HG02623 (cell line): ENCODE data around the gene FEM1B.
"Not testable (repeated sequence)": the region's sequence is repeated elsewhere in the genome, so short reads cannot be mapped to it uniquely, and the experiment has no call there.

Experiments
- ATAC-seq: cut with Tn5 transposase; IDR thresholded peaks from one replicate; pipeline ENCODE4 v1.9.1; 2021; ENCODE audit warnings: moderate library complexity; ENCODE audit not compliant: unreplicated experiment

The FEM1B gene

DNA sequence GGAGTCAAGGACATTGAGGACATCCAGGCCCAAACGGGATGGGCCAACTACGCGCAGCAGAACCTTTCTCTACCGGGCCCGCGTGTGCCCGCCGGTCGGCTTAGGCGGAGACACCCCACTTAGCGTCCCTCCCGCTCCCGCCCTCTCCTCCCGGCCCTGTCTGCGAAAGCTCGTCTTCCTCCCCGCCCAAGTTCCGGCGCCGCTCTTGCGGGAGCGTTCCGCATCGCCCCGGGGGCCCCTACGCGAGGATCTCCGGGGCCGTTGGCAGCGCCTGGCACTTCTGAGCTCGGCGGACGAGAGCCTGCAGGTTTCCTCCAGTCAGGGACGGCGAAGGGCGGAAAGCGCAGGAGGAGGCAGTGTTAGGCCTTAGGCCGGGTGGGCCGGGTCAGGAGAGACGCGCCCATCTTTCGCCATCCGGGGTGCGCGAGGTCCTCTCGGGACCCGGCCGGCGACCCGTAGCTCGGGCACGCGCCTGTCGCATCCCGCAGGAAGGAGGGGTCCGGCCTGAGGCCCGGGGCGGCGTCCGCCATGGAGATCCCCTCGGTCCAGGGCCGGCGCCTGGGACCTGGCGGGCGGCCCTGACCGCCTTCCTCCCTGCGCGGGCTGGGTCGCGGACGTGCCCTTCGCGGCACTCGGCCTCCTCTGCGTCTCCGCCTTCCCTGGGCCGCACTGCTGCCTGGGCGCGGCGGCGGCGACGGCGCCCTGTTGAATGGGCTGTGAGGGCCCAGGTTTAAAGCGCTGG is at the start of gene FEM1B:
Gene FEM1B (plus strand): TSS at position 143 of the 742 bp plus-strand sequence. CDS start 673 bp downstream, outside the sequence.
- ATAC-seq = peak; percentile 78

- ATAC-seq = no peak
Measured at GRCh38 chr15:68228143-68228970, 49.2 kb upstream of the FEM1B start.

DNA sequence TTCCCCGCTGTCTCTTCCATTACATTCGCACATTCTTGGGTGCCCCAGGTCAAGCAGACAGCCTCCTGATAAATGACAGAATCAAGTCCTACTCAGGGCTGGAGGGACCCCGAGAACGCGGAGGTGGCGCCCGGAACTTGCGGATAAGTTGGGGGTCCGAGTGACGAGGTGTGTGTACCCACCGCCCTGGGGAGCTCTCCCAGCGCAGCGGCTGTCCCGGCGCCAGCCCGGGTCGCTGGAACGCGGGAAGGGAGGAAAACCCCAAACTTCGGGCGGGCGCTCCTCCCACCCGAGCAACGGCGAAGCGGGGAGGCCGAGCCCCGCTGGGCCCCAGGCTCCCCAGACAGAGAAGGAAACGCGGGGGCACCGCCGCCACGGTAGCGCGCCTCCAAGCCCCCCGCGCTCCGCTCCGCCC is 48.6 kb upstream of the FEM1B start:
- ATAC-seq = peak; percentile 3

GRCh38 chr15:68229386-68230156 is 48.0 kb upstream of the FEM1B start, which contains the start of gene CLN6:
CLN6 (minus strand) TSS chr15:68229728; CDS start chr15:68229584, 144 bp downstream.
- peak; percentile 65 for ATAC-seq

- ATAC-seq = no peak
Measured at GRCh38 chr15:68230157-68231100, 47.1 kb upstream of the FEM1B start.

DNA sequence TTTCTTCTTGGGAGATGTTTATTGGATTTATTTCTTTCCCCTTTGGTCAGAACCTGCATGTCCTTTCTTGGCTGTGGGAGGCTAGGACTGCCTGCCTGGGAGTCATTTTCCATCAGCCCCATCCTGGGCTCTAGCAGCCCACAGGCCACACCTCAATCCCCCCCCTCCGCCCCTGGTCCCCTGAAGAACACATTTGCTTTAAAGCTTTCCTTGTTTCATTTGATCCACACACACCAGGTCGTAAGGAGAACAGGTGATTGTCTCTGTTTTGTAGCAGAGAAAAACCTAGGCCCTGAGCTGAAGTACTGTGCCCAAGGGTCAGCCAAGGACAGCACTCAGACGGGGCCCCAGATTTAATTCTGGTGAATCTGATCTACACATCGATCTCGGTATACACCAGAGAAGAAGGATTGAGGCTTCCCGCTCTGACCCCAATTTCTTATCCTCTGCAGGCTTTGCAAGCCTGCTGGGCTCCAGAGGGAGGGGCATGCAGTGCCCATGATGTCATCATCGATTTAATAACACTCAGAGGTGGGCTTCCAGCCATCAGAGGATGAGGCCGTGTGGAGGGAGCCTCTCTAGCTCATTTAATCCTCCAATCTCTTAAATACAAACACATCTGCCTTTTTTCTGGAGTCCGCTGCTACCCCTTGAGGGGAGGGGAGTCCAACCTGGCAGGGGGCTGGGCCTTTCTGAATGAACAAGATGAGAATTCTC is 46.3 kb upstream of the FEM1B start:
- no peak for ATAC-seq

- ATAC-seq = no peak
Measured at GRCh38 chr15:68232449-68232848, 45.1 kb upstream of the FEM1B start.

DNA sequence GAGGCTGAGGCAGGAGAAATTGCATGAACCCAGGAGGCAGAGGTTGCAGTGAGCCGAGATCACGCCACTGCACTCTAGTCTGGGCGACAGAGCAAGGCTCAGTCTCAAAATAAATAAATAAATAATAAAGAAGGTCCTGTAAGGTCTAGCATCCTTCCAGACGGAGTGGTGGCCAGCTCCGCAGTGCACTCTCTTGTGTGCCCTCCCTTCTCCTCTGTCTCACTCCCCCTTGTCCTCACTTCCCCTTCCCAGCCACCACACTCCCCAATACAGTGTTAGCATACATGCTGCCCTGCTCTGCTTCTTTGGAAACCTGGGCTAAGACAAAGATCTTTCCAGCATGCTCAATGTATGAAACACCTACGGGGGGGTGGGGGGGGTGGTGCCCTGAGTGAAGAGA is 44.6 kb upstream of the FEM1B start:
- no peak for ATAC-seq

DNA sequence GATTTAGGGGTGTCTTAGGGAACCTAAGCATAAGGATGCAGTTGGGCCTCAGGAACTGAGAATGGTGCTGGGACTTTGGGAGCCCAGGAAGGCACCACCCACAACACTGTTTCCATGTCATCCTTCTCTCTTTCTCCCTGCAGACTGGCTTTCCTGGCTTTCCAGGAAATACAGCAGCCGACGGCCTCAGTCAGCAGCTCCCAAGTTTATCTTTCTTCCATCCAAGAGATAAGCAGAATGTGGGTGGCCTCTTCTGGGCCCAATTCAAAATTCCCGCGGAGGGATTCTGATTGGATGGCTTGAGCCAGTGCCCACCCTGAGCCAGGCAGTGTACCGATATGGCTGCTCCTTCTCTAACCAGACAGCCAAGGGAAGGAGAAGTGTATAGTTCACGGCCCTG is 43.5 kb upstream of the FEM1B start:
- no peak for ATAC-seq

GRCh38 chr15:68234520-68234919 is 43.0 kb upstream of the FEM1B start:
- ATAC-seq = not testable (repeated sequence)

GRCh38 chr15:68235022-68235421 is 42.5 kb upstream of the FEM1B start:
- no peak for ATAC-seq

- no peak for ATAC-seq
Measured at GRCh38 chr15:68239025-68239424, 38.5 kb upstream of the FEM1B start.

GRCh38 chr15:68241088-68241935 is 36.2 kb upstream of the FEM1B start:
- no peak for ATAC-seq

DNA sequence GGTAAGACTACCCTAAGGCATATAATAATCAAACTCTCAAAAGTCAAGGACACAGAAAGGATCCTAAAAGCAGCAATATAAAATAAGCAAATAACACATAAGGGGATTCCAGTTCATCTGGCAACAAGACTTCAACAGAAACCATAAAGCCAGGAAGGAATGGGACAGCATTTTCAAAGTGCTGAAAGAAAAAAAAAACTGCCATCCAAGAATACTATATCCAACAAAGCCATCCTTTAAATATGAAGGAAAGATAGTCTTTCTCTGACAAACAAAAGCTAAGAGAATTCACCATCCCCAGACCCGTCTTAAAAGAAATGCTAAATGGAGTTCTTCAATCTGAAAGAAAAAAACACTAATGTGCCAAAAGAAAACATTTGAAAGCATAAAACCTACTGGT is 33.3 kb upstream of the FEM1B start:
- no peak for ATAC-seq

DNA sequence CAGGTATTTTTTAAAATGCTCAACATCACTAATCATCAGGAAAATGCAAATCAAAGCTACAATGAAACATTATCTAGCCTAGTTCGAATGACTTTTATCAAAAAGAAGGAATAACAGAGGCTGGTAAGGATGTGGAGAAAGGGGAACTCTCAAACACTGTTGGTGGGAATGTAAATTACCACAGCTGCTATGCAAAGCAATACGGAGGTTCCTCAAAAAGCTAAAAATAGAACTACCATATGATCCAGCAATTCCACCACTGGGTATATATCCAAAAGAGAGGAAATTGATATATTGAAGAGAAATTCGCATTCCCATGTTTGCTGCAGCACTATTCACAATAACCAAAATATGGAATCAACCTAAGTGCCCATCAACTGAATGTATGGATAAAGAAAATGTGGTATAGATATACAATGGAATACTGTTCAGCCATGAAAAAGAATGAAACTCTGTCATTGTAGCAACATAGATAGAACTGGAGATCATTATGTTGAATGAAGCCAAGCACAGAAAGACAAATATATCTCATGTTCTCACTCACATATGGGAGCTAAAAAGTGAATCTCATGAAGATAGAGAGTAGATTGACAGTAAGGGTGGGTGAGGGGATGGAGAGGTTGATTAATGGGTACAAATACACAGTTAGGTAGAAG is 28.4 kb upstream of the FEM1B start:
- ATAC-seq = no peak

DNA sequence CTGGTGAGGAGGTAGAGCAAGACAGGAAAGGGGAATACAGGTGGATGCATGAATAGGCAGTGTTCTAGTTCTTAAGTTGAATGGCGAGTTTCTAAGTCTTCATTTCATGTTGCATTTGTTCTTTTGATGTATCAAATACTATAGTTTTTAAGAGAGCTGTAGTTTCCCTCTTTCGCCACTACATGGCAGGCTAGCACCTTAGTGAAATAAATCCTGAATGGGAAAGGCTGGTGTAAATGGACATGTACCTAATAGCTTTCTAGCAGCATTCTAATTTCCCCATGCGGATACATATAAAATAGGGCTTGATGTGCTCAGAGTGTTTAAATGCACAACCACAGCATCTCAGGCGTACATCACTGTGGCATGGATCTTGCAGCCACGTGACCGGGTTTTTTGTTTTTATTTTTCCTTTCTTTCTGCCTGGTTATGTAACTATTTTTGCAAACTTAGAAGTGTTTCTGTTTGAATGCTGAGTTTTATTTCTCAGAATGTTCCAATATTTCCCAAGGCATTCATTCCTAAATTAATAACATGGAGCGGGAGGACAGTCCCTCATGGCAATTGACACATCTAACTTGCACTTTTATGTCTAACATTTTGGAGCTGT is 24.5 kb upstream of the FEM1B start:
- no peak for ATAC-seq

- no peak for ATAC-seq
Measured at GRCh38 chr15:68256675-68257450, 20.7 kb upstream of the FEM1B start.
